ENCODE results near the gene GLCCI1.

The GLCCI1 gene

GRCh38 chr7:8112685-8113084 is 144.1 kb downstream of the GLCCI1 start:
- no peaks in the 10 kb centered on the region for H3K4me1 ChIP-seq (ENCODE audit: insufficient read depth, poor library complexity, severe bottlenecking)
- H3K27me3 ChIP-seq (ENCODE audit: insufficient read depth, poor library complexity, severe bottlenecking), result no peaks in the 10 kb centered on the region
- no peak for ATAC-seq (ENCODE audit: low read depth)
- TF ChIP-seq CTCF (IDR thresholded peaks at IDR 0.05; ENCODE audit: poor library complexity, severe bottlenecking), result no peak
- H3K4me3 ChIP-seq (ENCODE audit: severe bottlenecking), result no peak overlapping the region
- H3K36me3 ChIP-seq (ENCODE audit: low read depth), result no peaks in the 10 kb centered on the region
- no peak for DNase-seq (ENCODE audit: low spot score)
- H3K9me3 ChIP-seq (ENCODE audit: severe bottlenecking), result peaks cover 1% of the 10 kb centered on the region
- no peak overlapping the region for H3K27ac ChIP-seq (ENCODE audit: poor library complexity, severe bottlenecking)

DNA sequence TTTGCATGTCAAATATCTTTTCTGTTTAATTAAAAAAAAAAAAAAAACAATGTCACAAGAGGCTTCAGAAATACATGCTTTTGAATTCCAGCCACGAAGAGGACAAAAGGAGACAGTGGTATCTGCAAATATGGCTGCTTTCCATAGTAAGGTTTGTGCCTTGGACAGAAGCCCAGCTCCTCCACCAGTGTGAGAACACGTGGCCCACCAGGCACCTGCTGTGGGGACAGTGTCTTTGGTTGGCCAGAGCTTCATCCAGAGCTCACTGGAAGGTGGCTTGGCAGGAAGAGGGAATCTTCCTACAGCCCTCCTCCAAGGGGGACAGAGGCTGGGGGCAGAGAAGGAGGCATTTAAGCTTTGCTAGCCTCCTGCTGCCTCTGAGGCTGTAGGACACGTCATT is 144.6 kb downstream of the GLCCI1 start:
- H3K27me3 ChIP-seq (ENCODE audit: insufficient read depth, poor library complexity, severe bottlenecking), result no peaks in the 10 kb centered on the region
- TF ChIP-seq CTCF (IDR thresholded peaks at IDR 0.05; ENCODE audit: poor library complexity, severe bottlenecking), result no peak
- H3K36me3 ChIP-seq (ENCODE audit: low read depth), result no peaks in the 10 kb centered on the region
- H3K9me3 ChIP-seq (ENCODE audit: severe bottlenecking), result peaks cover 1% of the 10 kb centered on the region
- DNase-seq (ENCODE audit: low spot score) (no peak), ATAC-seq (ENCODE audit: low read depth) (no peak; the same call in 2 of the 3 replicates)
- H3K4me1 ChIP-seq (ENCODE audit: insufficient read depth, poor library complexity, severe bottlenecking), result no peaks in the 10 kb centered on the region
- H3K4me3 ChIP-seq (ENCODE audit: severe bottlenecking), result no peak overlapping the region
- H3K27ac ChIP-seq (ENCODE audit: poor library complexity, severe bottlenecking), result no peak overlapping the region

DNA sequence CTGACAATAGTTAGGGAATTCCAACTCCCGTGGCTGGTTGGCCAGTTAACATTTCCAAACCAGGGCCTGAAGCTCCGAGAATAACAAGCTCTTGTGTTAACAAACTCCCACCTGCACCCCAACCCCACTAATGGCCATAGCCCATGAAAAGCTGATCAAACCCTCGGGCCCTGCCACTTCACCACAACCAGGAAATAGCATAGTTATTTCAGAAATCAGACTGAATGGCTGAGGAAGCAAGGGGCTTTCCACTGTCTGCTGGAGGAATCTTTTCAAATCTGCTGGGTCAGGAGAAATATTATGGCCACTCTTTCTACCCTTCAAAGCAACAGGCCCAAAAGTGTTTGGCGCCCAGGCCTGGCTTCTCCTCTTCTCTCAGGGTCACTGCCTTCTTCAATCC is 145.6 kb downstream of the GLCCI1 start:
- ATAC-seq (ENCODE audit: low read depth) (no peak), DNase-seq (ENCODE audit: low spot score) (no peak)
- Histone ChIP-seq H3K9me3 (ENCODE audit: severe bottlenecking) (peaks cover 1% of the 10 kb centered on the region), H3K27ac (ENCODE audit: poor library complexity, severe bottlenecking) (no peak overlapping the region), H3K27me3 (ENCODE audit: insufficient read depth, poor library complexity, severe bottlenecking) (no peaks in the 10 kb centered on the region), H3K4me3 (ENCODE audit: severe bottlenecking) (no peak overlapping the region), H3K4me1 (ENCODE audit: insufficient read depth, poor library complexity, severe bottlenecking) (no peaks in the 10 kb centered on the region), H3K36me3 (ENCODE audit: low read depth) (no peaks in the 10 kb centered on the region)
- no peak for TF ChIP-seq CTCF (IDR thresholded peaks at IDR 0.05; ENCODE audit: poor library complexity, severe bottlenecking)

DNA sequence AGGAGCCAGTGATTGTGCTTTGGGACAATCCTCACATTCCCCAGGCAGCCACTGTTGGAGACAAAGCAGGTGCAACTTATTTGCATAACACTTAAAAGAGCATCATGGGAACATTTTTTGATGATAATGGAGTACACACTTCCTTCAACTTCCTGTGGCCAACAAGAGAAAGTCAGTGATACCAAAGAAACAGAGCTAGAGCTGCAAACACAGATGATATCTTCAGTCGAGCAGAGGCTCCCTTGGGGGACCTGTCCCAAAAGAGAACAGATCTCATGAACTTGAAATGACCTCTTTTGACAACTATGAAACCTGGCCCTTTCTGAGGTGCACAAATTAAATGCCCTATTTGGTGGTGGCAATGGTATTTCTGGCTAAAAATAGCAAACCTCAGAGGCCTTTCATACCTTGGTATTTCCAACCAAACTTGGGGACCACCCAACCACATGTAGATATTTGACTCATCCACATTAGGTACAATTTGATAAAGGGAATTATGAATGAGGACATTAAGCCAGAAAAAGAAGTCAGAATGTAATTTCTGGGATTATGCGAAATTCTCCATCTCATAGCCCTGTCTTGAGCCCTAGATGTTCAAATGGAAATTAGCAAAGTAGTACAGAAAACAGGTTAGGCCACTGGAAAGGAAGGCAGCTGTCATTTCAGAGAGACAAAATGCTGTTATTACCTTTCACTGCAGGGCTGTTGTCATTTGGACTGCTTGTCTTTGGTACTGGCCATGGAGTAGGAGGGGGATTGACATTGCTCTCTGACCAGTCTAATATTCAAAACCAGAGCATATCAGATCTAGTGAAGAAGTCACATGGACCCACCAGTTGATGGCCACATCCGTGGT is 147.2 kb downstream of the GLCCI1 start:
- no peak for TF ChIP-seq CTCF (IDR thresholded peaks at IDR 0.05; ENCODE audit: poor library complexity, severe bottlenecking)
- Histone ChIP-seq H3K27me3 (ENCODE audit: insufficient read depth, poor library complexity, severe bottlenecking) (no peaks in the 10 kb centered on the region), H3K9me3 (ENCODE audit: severe bottlenecking) (peaks cover 1% of the 10 kb centered on the region), H3K36me3 (ENCODE audit: low read depth) (no peaks in the 10 kb centered on the region), H3K27ac (ENCODE audit: poor library complexity, severe bottlenecking) (no peak overlapping the region), H3K4me1 (ENCODE audit: insufficient read depth, poor library complexity, severe bottlenecking) (no peaks in the 10 kb centered on the region), H3K4me3 (ENCODE audit: severe bottlenecking) (no peak overlapping the region)
- DNase-seq (ENCODE audit: low spot score), result no peak
- ATAC-seq (ENCODE audit: low read depth), result no peak

DNA sequence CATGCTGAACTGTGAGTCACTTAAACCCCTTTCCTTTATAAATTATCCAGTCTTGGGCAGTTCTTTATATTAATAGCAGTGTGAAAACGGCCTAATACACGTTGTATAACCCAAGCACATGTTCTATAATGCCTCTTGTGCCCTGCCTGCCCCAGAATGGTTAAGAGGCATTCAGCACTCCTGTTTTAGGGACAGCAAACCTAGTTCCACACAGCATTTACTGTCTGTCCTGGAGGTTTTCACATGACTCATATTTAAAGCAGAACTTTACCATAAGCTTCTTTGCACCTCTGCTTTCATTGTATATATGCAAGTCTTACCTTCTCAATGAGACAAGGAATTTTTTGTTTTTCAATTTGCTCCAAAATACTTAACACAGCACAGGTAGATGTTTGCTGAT is 148.6 kb downstream of the GLCCI1 start:
- no peak for ATAC-seq (ENCODE audit: low read depth)
- H3K36me3 ChIP-seq (ENCODE audit: low read depth), result no peaks in the 10 kb centered on the region
- H3K4me1 ChIP-seq (ENCODE audit: insufficient read depth, poor library complexity, severe bottlenecking), result no peaks in the 10 kb centered on the region
- H3K27me3 ChIP-seq (ENCODE audit: insufficient read depth, poor library complexity, severe bottlenecking), result no peaks in the 10 kb centered on the region
- peaks cover 1% of the 10 kb centered on the region for H3K9me3 ChIP-seq (ENCODE audit: severe bottlenecking)
- H3K4me3 ChIP-seq (ENCODE audit: severe bottlenecking), result no peak overlapping the region
- no peak overlapping the region for H3K27ac ChIP-seq (ENCODE audit: poor library complexity, severe bottlenecking)
- TF ChIP-seq CTCF (IDR thresholded peaks at IDR 0.05; ENCODE audit: poor library complexity, severe bottlenecking), result no peak
- DNase-seq (ENCODE audit: low spot score), result no peak
